GM13977 (cell line): Measurements from ENCODE around the gene NT5C3B.
"Not testable (repeated sequence)": the region's sequence is repeated elsewhere in the genome, so short reads cannot be mapped to it uniquely, and the experiment has no call there.

ENCODE experiments used
- DNase-seq: peaks from one replicate; pipeline ENCODE4 v3.0.0; 2012; ENCODE audit warnings: low spot score
- CTCF ChIP-seq: IDR thresholded peaks from 2 replicates; pipeline ENCODE4 v1.5.1; 2012; ENCODE audit warnings: mild to moderate bottlenecking, control low read depth; ENCODE audit not compliant: insufficient read depth; ENCODE audit errors: extremely low read depth, missing control alignments
- in situ Hi-C: fragments of 300-500 bp; cut with MboI; formaldehyde crosslinking; loops from one replicate; pipeline ENCODE4 v1.12.0; 2022; ENCODE audit warnings: low sequenced_read_pairs, low pct_unique_long_range_greater_than_20kb, mixed read lengths, inconsistent platforms; ENCODE audit not compliant: unreplicated experiment

NT5C3B gene

GRCh38 chr17:41782142-41782541, 53.9 kb downstream of the NT5C3B start:
- in situ Hi-C loops = no loop called here
- no peak for TF ChIP-seq CTCF

GRCh38 chr17:41781404-41782110, 54.5 kb downstream of the NT5C3B start:
- no peak for TF ChIP-seq CTCF
- in situ Hi-C loops = no loop called here
- DNase-seq = no peak

More at GRCh38 chr17:41782142-41782541, 53.9 kb downstream of the NT5C3B start:
- DNase-seq = no peak

- in situ Hi-C loops = no loop called here
- DNase-seq = no peak
- TF ChIP-seq CTCF = no peak
Observed at GRCh38 chr17:41779954-41780353, 56.1 kb downstream of the NT5C3B start.

GRCh38 chr17:41777574-41778188, 58.4 kb downstream of the NT5C3B start:
- no peak for DNase-seq
- no peak for TF ChIP-seq CTCF
- in situ Hi-C loops = no loop called here

GRCh38 chr17:41777157-41777573, 58.9 kb downstream of the NT5C3B start:
- no peak for TF ChIP-seq CTCF
- in situ Hi-C loops = no loop called here
- no peak for DNase-seq

GRCh38 chr17:41776262-41776900, 59.7 kb downstream of the NT5C3B start:
- in situ Hi-C loops, DNase-seq: not testable (repeated sequence)
